HepG2 (cell line): ENCODE data around the gene REM2. TPM values are rescaled to one million over a fixed set of nuclear protein-coding genes. Genes with fewer than 3 reads are reported as not detected.

Source experiments
- CHD2 ChIP-seq: IDR thresholded peaks from 2 replicates; pipeline ENCODE4 v1.6.1; 2011; ENCODE audit warnings: low read depth, low read length, improper control_type of control experiment
- GFI1 ChIP-seq: sonication (generic); formaldehyde crosslinking; IDR thresholded peaks from 2 replicates; pipeline ENCODE4 v1.5.0; 2020; ENCODE audit warnings: missing genetic modification reagents, mild to moderate bottlenecking, borderline replicate concordance
- GMEB1 ChIP-seq: sonication (generic); formaldehyde crosslinking; IDR thresholded peaks from 2 replicates; pipeline ENCODE4 v1.5.1; 2020; ENCODE audit warnings: missing genetic modification reagents, mild to moderate bottlenecking, borderline replicate concordance
- KDM6A ChIP-seq: IDR thresholded peaks from 2 replicates; pipeline ENCODE4 v1.6.1; 2016; ENCODE audit warnings: low read depth
- NR0B2 ChIP-seq: sonication (generic); formaldehyde crosslinking; IDR thresholded peaks from 2 replicates; pipeline ENCODE4 v1.4.0; 2020; ENCODE audit warnings: mild to moderate bottlenecking, missing genetic modification reagents
- PLRG1 ChIP-seq: fragments of 450-650 bp; conservative IDR thresholded peaks from 2 replicates; pipeline ENCODE4 v1.6.1; 2016
- PRDM10 ChIP-seq: sonication (generic); formaldehyde crosslinking; IDR thresholded peaks from 2 replicates; pipeline ENCODE4 v1.4.0; 2020; ENCODE audit warnings: low read depth, missing genetic modification reagents
- REL ChIP-seq: sonication (generic); formaldehyde crosslinking; conservative IDR thresholded peaks from 2 replicates; pipeline ENCODE4 v1.8.0; 2022; ENCODE audit warnings: mild to moderate bottlenecking, missing genetic modification reagents, moderate library complexity
- SIX4 ChIP-seq: sonication (generic); formaldehyde crosslinking; IDR thresholded peaks from 2 replicates; pipeline ENCODE4 v1.4.0; 2020; ENCODE audit warnings: missing genetic modification reagents
- SMARCE1 ChIP-seq: fragments of 450-650 bp; IDR thresholded peaks from 2 replicates; pipeline ENCODE4 v1.6.1; 2017; ENCODE audit warnings: borderline replicate concordance
- SPEN ChIP-seq: sonication (generic); formaldehyde crosslinking; IDR thresholded peaks from 2 replicates; pipeline ENCODE4 v1.5.1; 2020; ENCODE audit warnings: low read depth, mild to moderate bottlenecking, missing genetic modification reagents
- TBL1XR1 ChIP-seq: fragments of 150-350 bp; IDR thresholded peaks from 2 replicates; pipeline ENCODE4 v1.6.1; 2014; ENCODE audit warnings: borderline replicate concordance, low read length; ENCODE audit not compliant: partially characterized antibody
- ZBTB26 ChIP-seq: IDR thresholded peaks from 2 replicates; pipeline ENCODE4 v1.6.1; 2016; ENCODE audit warnings: missing compliant biosample characterization, missing genetic modification reagents, borderline replicate concordance
- ZNF235 ChIP-seq: sonication (generic); formaldehyde crosslinking; IDR thresholded peaks from 2 replicates; pipeline ENCODE4 v1.8.1; 2023; ENCODE audit warnings: mild to moderate bottlenecking, missing genetic modification reagents, borderline replicate concordance
- ZNF510 ChIP-seq: sonication (generic); formaldehyde crosslinking; IDR thresholded peaks from 2 replicates; pipeline ENCODE4 v1.4.0; 2020; ENCODE audit warnings: low read depth, mild to moderate bottlenecking, missing genetic modification reagents
- ZNF574 ChIP-seq: sonication (generic); formaldehyde crosslinking; IDR thresholded peaks from 2 replicates; pipeline ENCODE4 v1.4.0; 2020; ENCODE audit warnings: missing genetic modification reagents
- ZNF737 ChIP-seq: sonication (generic); formaldehyde crosslinking; IDR thresholded peaks from 2 replicates; pipeline ENCODE4 v1.5.0; 2020; ENCODE audit warnings: missing genetic modification reagents, mild to moderate bottlenecking, borderline replicate concordance
- ZNF788 ChIP-seq: sonication (generic); formaldehyde crosslinking; IDR thresholded peaks from 2 replicates; pipeline ENCODE4 v1.5.0; 2020; ENCODE audit warnings: mild to moderate bottlenecking, missing genetic modification reagents, borderline replicate concordance
- polyA plus RNA-seq, 8 experiments: library from polyadenylated mRNA; depleted of rRNA in 3 of 8; stranded (reverse) in 7 of 8; unstranded in 1 of 8; fragments of >200 nt; fragmentation: Illumina TruSeq in 4 of 8; extraction: Trizol in 4 of 8; gene quantifications; 2 replicates each; pipeline versions ENCODE4 v1.2.1 to v1.2.3, GENCODE V29; 2011 to 2016; ENCODE audit warnings: low read depth in 4 of 8, missing spikeins in 1 of 8, mixed read lengths in 1 of 8; ENCODE audit not compliant: insufficient read depth in 1 of 8
- total RNA-seq, 5 experiments: library from RNA; depleted of rRNA; stranded (reverse); fragments of >200 nt; fragmentation: Illumina TruSeq; extraction: Trizol; gene quantifications; 2 replicates each; pipeline ENCODE4 v1.2.3, GENCODE V29; 2016; ENCODE audit warnings: low read depth in 1 of 5

The REM2 gene
- total and polyA plus RNA-seq, 2 of the 13 experiments (the other 11 are each of a cell fraction or from before 2014, with no cell fraction given) = 0.20 TPM; not detected in 1

- peak; percentile 39; the same call in 1 of the 2 replicates for TF ChIP-seq ZNF574
- no peak for TF ChIP-seq ZNF737 (CRISPR knock-in tag)
- no peak for TF ChIP-seq ZNF510
- no peak for TF ChIP-seq ZNF788 (CRISPR knock-in tag)
- no peak for TF ChIP-seq CHD2
- TF ChIP-seq GFI1 (CRISPR knock-in tag) = no peak
- no peak for TF ChIP-seq SMARCE1
- TF ChIP-seq PLRG1 = no peak
- TF ChIP-seq REL (CRISPR knock-in tag) = no peak
- TF ChIP-seq NR0B2 (CRISPR knock-in tag) = 0 out of 2 replicates have a peak, but pooled peaks have one; percentile 39
- no peak for TF ChIP-seq PRDM10 (CRISPR knock-in tag)
- TF ChIP-seq ZNF235 (CRISPR knock-in tag) = no peak
- TF ChIP-seq GMEB1 (CRISPR knock-in tag) = no peak
- 0 out of 2 replicates have a peak, but pooled peaks have one; percentile 22 for TF ChIP-seq SPEN (CRISPR knock-in tag)
- no peak for TF ChIP-seq KDM6A
- no peak for TF ChIP-seq SIX4 (CRISPR knock-in tag)
- no peak for TF ChIP-seq ZBTB26 (CRISPR knock-in tag)
- TF ChIP-seq TBL1XR1 = no peak
These were observed 41.3 kb upstream of the REM2 start (continued) for GRCh38 chr14:22841769-22842168.
